Muscle of leg (tissue), 11 donors: ENCODE results near the gene ATXN7. TPM values are rescaled to one million over a fixed set of nuclear protein-coding genes. Genes with fewer than 3 reads are reported as not detected.

Experiments used
- DNase-seq: peaks from one replicate; pipeline ENCODE4 v3.0.0; 2013
- H3K27ac ChIP-seq: one replicate; pipeline ENCODE4 v1.5.1; 2013; ENCODE audit warnings: mild to moderate bottlenecking, low read length, control low read depth
- H3K27me3 ChIP-seq: one replicate; pipeline ENCODE4 v1.6.1; 2013; ENCODE audit warnings: low read length; ENCODE audit not compliant: control insufficient read depth, insufficient read depth
- H3K36me3 ChIP-seq: one replicate; pipeline ENCODE4 v1.6.1; 2013; ENCODE audit warnings: low read length; ENCODE audit not compliant: control insufficient read depth, insufficient read depth
- H3K4me1 ChIP-seq: one replicate; pipeline ENCODE4 v1.6.1; 2013; ENCODE audit warnings: low read length; ENCODE audit not compliant: control insufficient read depth, insufficient read depth
- H3K4me3 ChIP-seq: one replicate; pipeline ENCODE4 v1.5.1; 2013; ENCODE audit warnings: low read length, control low read depth
- H3K9me3 ChIP-seq: replicated peaks from 2 replicates; pipeline ENCODE4 v1.6.1; 2013; ENCODE audit warnings: low read depth, low read length; ENCODE audit not compliant: control insufficient read depth
- WGBS: methylation state at CpG from one replicate; pipeline ENCODE4 v1.1.5; 2013; ENCODE audit warnings: missing lambda C conversion rate; ENCODE audit not compliant: insufficient coverage; 5-methylcytosine and 5-hydroxymethylcytosine counted together
- polyA plus RNA-seq, 8 donors: library from polyadenylated mRNA; unstranded; fragments of 120-200 nt; gene quantifications; one replicate each; pipeline versions ENCODE4 v1.2.1 to v1.2.3, GENCODE V29; 2013; ENCODE audit warnings: inconsistent platforms in 1 of 8, low replicate concordance in 1 of 8; ENCODE audit not compliant: insufficient read length in 8 of 8, insufficient read depth in 1 of 8
- total RNA-seq: library from RNA; stranded (reverse); fragments of 120-200 nt; gene quantifications from one replicate; pipeline ENCODE4 v1.2.4, GENCODE V29; 2013

Gene ATXN7
- total and polyA plus RNA-seq, 9 donors: 8.1 to 13.6 (median 9.5) TPM

- Histone ChIP-seq H3K27me3 (no peaks in the 10 kb centered on the region), H3K9me3 (no peaks in the 10 kb centered on the region), H3K36me3 (no peaks in the 10 kb centered on the region), H3K27ac (no peak overlapping the region), H3K4me3 (no peak overlapping the region), H3K4me1 (peaks cover 10% of the 10 kb centered on the region)
- WGBS: 100% methylated on average over 2 of the region's 3 CpGs
- no peak for DNase-seq
Measured at GRCh38 chr3:63860776-63861175, 2.9 kb upstream of the ATXN7 start.

- Histone ChIP-seq H3K4me1 (peaks cover 10% of the 10 kb centered on the region), H3K27me3 (no peaks in the 10 kb centered on the region), H3K9me3 (no peaks in the 10 kb centered on the region), H3K36me3 (peaks cover 2% of the 10 kb centered on the region), H3K27ac (no peak overlapping the region), H3K4me3 (no peak overlapping the region)
- no CpG with 5 or more reads among the region's 5 CpGs for WGBS
- DNase-seq: no peak
Measured at GRCh38 chr3:63861306-63861705, 2.4 kb upstream of the ATXN7 start.

GRCh38 chr3:63862804-63863149, 890 bp upstream of the ATXN7 start:
- peak overlapping the region; percentile 87 for H3K27ac ChIP-seq
- H3K36me3 ChIP-seq: peaks cover 3% of the 10 kb centered on the region
- H3K4me3 ChIP-seq: peak overlapping the region; percentile 88
- no peaks in the 10 kb centered on the region for H3K9me3 ChIP-seq
- peak; percentile 7 for DNase-seq
- H3K4me1 ChIP-seq: peaks cover 10% of the 10 kb centered on the region
- no peaks in the 10 kb centered on the region for H3K27me3 ChIP-seq
- 25% methylated on average over 5 of the region's 5 CpGs for WGBS

- peaks cover 10% of the 10 kb centered on the region for H3K4me1 ChIP-seq
- no peaks in the 10 kb centered on the region for H3K27me3 ChIP-seq
- WGBS: under 1% methylated on average over 69 of the region's 93 CpGs
- peaks cover 3% of the 10 kb centered on the region for H3K36me3 ChIP-seq
- DNase-seq: peak; percentile 53
- peak overlapping the region; percentile 71 for H3K27ac ChIP-seq
- no peaks in the 10 kb centered on the region for H3K9me3 ChIP-seq
- H3K4me3 ChIP-seq: peak overlapping the region; percentile 67
Measured at GRCh38 chr3:63864008-63864964, 619 bp downstream of the ATXN7 start.

- peak overlapping the region; percentile 71 for H3K27ac ChIP-seq
- WGBS: no CpG with 5 or more reads among the region's 3 CpGs
- no peaks in the 10 kb centered on the region for H3K9me3 ChIP-seq
- peaks cover 10% of the 10 kb centered on the region for H3K4me1 ChIP-seq
- peak overlapping the region; percentile 67 for H3K4me3 ChIP-seq
- no peaks in the 10 kb centered on the region for H3K27me3 ChIP-seq
- H3K36me3 ChIP-seq: peaks cover 3% of the 10 kb centered on the region
- no peak for DNase-seq
Measured at GRCh38 chr3:63864965-63865327, 1.3 kb downstream of the ATXN7 start.

GRCh38 chr3:63867225-63867624, 3.6 kb downstream of the ATXN7 start:
- Histone ChIP-seq H3K27me3 (no peaks in the 10 kb centered on the region), H3K4me3 (no peak overlapping the region), H3K4me1 (peaks cover 8% of the 10 kb centered on the region), H3K9me3 (no peaks in the 10 kb centered on the region), H3K36me3 (peaks cover 3% of the 10 kb centered on the region), H3K27ac (no peak overlapping the region)
- no peak for DNase-seq
- 100% methylated on average over 1 of the region's 1 CpG for WGBS

- H3K36me3 ChIP-seq: peaks cover 5% of the 10 kb centered on the region
- no CpG with 5 or more reads among the region's 3 CpGs for WGBS
- H3K4me1 ChIP-seq: no peaks in the 10 kb centered on the region
- DNase-seq: no peak
- no peaks in the 10 kb centered on the region for H3K9me3 ChIP-seq
- no peak overlapping the region for H3K27ac ChIP-seq
- no peak overlapping the region for H3K4me3 ChIP-seq
- H3K27me3 ChIP-seq: no peaks in the 10 kb centered on the region
Measured at GRCh38 chr3:63869940-63870614, 6.4 kb downstream of the ATXN7 start.

- no peaks in the 10 kb centered on the region for H3K9me3 ChIP-seq
- no peaks in the 10 kb centered on the region for H3K27me3 ChIP-seq
- peaks cover 5% of the 10 kb centered on the region for H3K36me3 ChIP-seq
- H3K4me3 ChIP-seq: no peak overlapping the region
- H3K27ac ChIP-seq: no peak overlapping the region
- no CpG with 5 or more reads among the region's 2 CpGs for WGBS
- no peak for DNase-seq
- no peaks in the 10 kb centered on the region for H3K4me1 ChIP-seq
Measured at GRCh38 chr3:63870615-63871005, 6.9 kb downstream of the ATXN7 start.

- Histone ChIP-seq H3K36me3 (peaks cover 2% of the 10 kb centered on the region), H3K27me3 (no peaks in the 10 kb centered on the region), H3K27ac (no peak overlapping the region), H3K9me3 (no peaks in the 10 kb centered on the region), H3K4me3 (no peak overlapping the region), H3K4me1 (no peaks in the 10 kb centered on the region)
- no peak for DNase-seq
- WGBS: no CpG with 5 or more reads among the region's 2 CpGs
Measured at GRCh38 chr3:63872135-63872924, 8.7 kb downstream of the ATXN7 start.

- WGBS: 60% methylated on average over 1 of the region's 3 CpGs
- no peak overlapping the region for H3K4me3 ChIP-seq
- no peak overlapping the region for H3K27ac ChIP-seq
- H3K9me3 ChIP-seq: no peaks in the 10 kb centered on the region
- DNase-seq: no peak
- H3K27me3 ChIP-seq: no peaks in the 10 kb centered on the region
- no peaks in the 10 kb centered on the region for H3K4me1 ChIP-seq
- peaks cover 2% of the 10 kb centered on the region for H3K36me3 ChIP-seq
Measured at GRCh38 chr3:63874769-63875168, 11.1 kb downstream of the ATXN7 start.
